ENCODE measurements around the gene PUM1. TPM values are rescaled to one million over a fixed set of nuclear protein-coding genes. Genes with fewer than 3 reads are reported as not detected.

Gene PUM1
- total RNA-seq, 4 donors from 2014 or later = 71.7 to 112 (median 83.0) TPM

DNA sequence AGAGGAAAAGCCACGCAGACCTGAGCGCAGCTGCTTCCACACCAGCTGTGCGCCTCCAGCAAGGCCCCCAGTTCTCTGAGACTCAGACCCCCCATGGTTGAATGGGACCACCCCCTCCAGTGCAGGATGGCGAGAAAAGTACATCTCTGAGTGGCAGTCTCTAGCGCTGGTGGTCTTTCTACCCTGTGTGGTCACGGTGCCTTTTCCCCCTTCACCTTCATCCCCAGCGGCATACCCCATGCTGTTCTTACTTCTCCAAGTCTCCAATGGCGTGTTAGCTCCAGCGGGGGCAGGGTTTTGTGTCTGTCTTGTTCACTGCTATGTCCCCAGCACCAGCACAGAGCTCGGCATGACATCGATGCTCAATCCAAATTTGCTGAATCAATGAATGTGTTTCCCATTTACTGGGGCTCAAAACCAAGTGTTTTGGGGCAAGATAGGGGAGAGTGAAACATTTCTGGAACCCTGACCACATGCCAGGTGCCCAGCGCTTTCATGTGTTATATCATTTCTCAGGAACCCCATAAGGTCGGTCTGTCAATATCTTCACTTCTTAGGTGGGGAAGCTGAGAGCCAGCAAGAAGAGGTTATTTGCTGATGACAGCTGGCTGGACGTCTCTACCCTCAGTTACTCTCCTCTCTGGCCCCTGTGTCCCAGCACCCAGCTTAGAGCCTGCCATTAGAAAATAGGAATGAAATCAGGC lies 156.0 kb downstream of the PUM1 start:
- DNase-seq (ENCODE audit: extremely low spot score) = no peak
- H3K4me1 ChIP-seq = peaks cover 24 to 59% (median 57%) of the 10 kb centered on the region in 4 donors
- 71% methylated on average over 13 of the region's 14 CpGs for WGBS
- TF ChIP-seq EP300 (IDR thresholded peaks at IDR 0.05) = no peak
- TF ChIP-seq POLR2A (IDR thresholded peaks at IDR 0.05; ENCODE audit: low read depth) = no peak
- TF ChIP-seq, protein P1, sequence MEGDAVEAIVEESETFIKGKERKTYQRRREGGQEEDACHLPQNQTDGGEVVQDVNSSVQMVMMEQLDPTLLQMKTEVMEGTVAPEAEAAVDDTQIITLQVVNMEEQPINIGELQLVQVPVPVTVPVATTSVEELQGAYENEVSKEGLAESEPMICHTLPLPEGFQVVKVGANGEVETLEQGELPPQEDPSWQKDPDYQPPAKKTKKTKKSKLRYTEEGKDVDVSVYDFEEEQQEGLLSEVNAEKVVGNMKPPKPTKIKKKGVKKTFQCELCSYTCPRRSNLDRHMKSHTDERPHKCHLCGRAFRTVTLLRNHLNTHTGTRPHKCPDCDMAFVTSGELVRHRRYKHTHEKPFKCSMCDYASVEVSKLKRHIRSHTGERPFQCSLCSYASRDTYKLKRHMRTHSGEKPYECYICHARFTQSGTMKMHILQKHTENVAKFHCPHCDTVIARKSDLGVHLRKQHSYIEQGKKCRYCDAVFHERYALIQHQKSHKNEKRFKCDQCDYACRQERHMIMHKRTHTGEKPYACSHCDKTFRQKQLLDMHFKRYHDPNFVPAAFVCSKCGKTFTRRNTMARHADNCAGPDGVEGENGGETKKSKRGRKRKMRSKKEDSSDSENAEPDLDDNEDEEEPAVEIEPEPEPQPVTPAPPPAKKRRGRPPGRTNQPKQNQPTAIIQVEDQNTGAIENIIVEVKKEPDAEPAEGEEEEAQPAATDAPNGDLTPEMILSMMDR (IDR thresholded peaks at IDR 0.05) = no peak
- TF ChIP-seq POLR2AphosphoS5 (IDR thresholded peaks at IDR 0.05) = no peak
- H3K9me3 ChIP-seq = no peaks in the 10 kb centered on the region
- intact Hi-C loops (cut with DNase I) = loop anchor here (5.0 kb wide), 1 partner anchor 127 kb away; no protein-coding TSS in a partner anchor
- H3K36me3 ChIP-seq = no peaks in the 10 kb centered on the region
- H3K27me3 ChIP-seq = no peaks in the 10 kb centered on the region
- H3K4me3 ChIP-seq = peak overlapping the region; percentile 57 to 78 (median 61)
- peak overlapping the region; percentile 79 to 85 (median 82) for H3K27ac ChIP-seq (replicated peaks in 1 of 4)

DNA sequence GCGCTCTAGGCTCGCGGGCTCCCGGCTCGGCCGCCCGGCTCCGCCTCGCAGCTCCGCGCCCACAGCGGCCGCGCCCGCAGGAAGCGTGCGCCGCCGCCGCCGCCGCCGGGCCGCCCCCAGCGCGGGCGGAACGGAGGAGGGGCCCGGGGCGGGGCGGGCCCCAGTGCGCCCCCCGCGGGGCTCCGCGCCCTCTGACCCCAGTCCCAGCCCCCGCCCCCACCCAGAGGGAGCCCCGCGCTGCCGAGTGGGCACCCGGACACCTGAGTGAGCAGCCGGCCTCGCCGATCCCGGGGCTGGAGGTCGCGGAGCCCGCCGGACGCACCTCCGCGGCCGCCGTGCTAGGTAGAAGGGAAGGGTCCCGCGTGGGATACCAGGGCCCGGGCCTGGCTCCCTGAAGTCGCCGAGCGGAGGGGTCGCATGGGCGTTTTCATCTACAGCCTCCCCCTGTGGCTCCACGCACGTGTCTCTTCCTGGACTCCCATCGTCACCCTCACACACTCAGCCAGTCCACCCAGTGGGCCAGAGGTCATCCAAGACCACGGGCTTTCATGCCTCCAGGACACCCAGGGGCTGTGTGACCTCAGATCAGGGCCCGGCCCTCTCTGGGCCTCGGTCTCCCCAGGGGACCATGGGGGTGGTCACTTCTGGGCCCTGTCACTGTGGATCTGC lies 156.7 kb downstream of the PUM1 start, which contains the start of gene SDC3:
Gene SDC3 (minus strand): TSS at position 63 of the 669 bp plus-strand sequence. CDS start 172 bp downstream, outside the sequence.
- intact Hi-C loops (cut with DNase I) = no loop called here
- Histone ChIP-seq H3K4me1 (peaks cover 24 to 66% (median 64%) of the 10 kb centered on the region in 4 donors), H3K4me3 (peak within 1 kb of the TSS; percentile 72 to 78 (median 72)), H3K27me3 (no peaks in the 10 kb centered on the region), H3K27ac (replicated peaks in 1 of 4) (peak within 1 kb of the TSS; percentile 81 to 94 (median 87)), H3K36me3 (no peaks in the 10 kb centered on the region), H3K9me3 (no peaks in the 10 kb centered on the region)
- no peak for TF ChIP-seq EP300 (IDR thresholded peaks at IDR 0.05)
- no peak for TF ChIP-seq POLR2A (IDR thresholded peaks at IDR 0.05; ENCODE audit: low read depth)
- TF ChIP-seq, protein P1 (IDR thresholded peaks at IDR 0.05) = no peak
- no peak for TF ChIP-seq POLR2AphosphoS5 (IDR thresholded peaks at IDR 0.05)
- no peak for DNase-seq (ENCODE audit: extremely low spot score)
- 19% methylated on average over 6 of the region's 68 CpGs for WGBS

DNA sequence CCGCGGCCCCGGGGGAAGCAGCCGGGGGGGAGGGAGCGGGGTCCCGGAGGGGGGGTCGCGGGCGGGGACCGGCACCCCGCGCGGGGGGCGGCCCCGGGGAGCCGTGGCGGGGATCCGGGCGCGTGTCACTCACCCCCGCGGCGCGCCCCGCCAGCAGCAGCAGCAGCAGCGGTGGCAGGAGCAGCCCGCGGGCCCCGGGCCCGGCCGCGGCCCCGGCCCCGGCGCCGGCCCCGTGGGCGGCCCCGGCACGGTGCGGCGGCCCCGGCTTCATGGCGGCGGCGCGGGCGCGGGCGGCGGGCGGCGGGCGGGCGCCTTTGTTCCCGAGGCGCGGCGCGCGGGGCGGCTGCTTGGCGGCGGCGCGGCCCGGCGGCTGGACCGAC lies 157.2 kb downstream of the PUM1 start:
- H3K9me3 ChIP-seq = no peaks in the 10 kb centered on the region
- no peak for TF ChIP-seq EP300 (IDR thresholded peaks at IDR 0.05)
- H3K36me3 ChIP-seq = no peaks in the 10 kb centered on the region
- intact Hi-C loops (cut with DNase I) = no loop called here
- H3K27ac ChIP-seq (replicated peaks in 1 of 4) = peak overlapping the region; percentile 77 to 94 (median 87)
- no peak for DNase-seq (ENCODE audit: extremely low spot score)
- H3K4me3 ChIP-seq = peak overlapping the region; percentile 72 to 78 (median 72)
- H3K27me3 ChIP-seq = no peaks in the 10 kb centered on the region
- H3K4me1 ChIP-seq = peaks cover 24 to 71% (median 67%) of the 10 kb centered on the region in 4 donors
- WGBS = 0% methylated on average over 10 of the region's 69 CpGs

DNA sequence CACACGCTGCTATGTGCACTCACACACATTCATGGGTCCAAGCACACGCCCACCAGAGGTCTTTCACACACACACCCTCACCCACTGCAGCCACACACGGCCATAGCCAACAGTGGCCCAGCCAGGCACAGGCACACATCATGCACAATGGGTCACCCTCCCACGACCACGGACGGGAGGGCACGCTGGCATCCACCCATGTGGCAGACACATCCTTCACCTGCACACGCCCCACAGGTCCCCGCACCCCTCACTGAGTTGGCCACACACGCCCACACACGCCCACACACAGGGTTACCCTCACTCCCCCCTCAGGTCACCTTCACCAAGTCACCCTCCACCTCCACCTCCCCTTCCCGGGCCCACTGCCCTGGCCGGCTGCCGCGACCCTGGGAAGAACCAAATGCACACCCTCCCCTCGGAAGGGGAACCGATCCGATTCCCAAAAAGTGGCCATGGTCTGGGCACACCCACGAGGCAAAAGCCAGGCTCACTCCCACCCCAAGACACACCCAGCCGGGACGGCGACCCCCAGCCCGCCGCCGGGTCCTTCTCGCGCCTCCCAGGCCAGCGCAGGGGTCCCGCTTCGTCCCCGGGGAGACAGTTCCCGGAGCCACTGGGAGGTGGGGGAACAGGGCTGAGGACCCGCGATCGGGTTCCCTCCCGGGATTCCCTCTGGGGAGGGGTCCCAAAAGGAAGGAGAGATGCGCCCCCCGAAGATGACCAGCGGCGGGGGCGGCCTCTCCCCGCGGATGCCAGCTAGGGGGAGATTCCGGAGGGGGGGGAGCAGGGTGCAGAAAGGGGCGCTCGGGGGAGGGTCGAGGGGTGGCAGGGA lies 157.8 kb downstream of the PUM1 start:
- H3K4me1 ChIP-seq = peaks cover 29 to 77% (median 73%) of the 10 kb centered on the region in 4 donors

More for the DNA sequence above, 157.8 kb downstream of the PUM1 start:
- peak overlapping the region; percentile 72 to 78 (median 72) for H3K4me3 ChIP-seq
- H3K27me3 ChIP-seq = no peaks in the 10 kb centered on the region
- no peak for DNase-seq (ENCODE audit: extremely low spot score)
- no peaks in the 10 kb centered on the region for H3K36me3 ChIP-seq
- H3K27ac ChIP-seq (replicated peaks in 1 of 4) = peak overlapping the region; percentile 77 to 94 (median 87)
- WGBS = 11% methylated on average over 19 of the region's 47 CpGs
- intact Hi-C loops (cut with DNase I) = no loop called here
- no peaks in the 10 kb centered on the region for H3K9me3 ChIP-seq
- TF ChIP-seq, protein P1 (IDR thresholded peaks at IDR 0.05) = no peak
- TF ChIP-seq POLR2AphosphoS5 (IDR thresholded peaks at IDR 0.05) = no peak
- TF ChIP-seq EP300 (IDR thresholded peaks at IDR 0.05) = no peak
- TF ChIP-seq POLR2A (IDR thresholded peaks at IDR 0.05; ENCODE audit: low read depth) = no peak

All from esophagus muscularis mucosa (tissue), 4 donors.